ENCODE data around the gene DUSP15. TPM values are rescaled to one million over a fixed set of nuclear protein-coding genes. Genes with fewer than 3 reads are reported as not detected.

Gene DUSP15
- total and polyA plus RNA-seq, 2 of the 8 experiments (the other 6 are each of a cell fraction or from before 2014, with no cell fraction given), result 0.91 to 3.2 TPM

DNA sequence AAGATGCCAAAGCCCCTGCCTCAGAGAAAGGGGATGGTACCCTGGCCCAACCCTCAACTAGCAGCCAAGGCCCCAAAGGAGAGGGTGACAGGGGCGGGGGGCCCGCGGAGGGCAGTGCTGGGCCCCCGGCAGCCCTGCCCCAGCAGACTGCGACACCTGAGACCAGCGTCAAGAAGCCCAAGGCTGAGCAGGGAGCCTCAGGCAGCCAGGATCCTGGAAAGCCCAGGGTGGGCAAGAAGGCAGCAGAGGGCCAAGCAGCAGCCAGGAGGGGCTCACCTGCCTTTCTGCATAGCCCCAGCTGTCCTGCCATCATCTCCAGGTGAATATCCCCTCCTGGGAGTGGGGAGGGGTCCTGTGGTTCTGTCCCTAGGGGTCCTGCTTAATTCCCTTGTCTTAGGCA lies 50.1 kb downstream of the DUSP15 start:
- no peak overlapping the region for H3K14ac ChIP-seq (ENCODE audit: insufficient read length)
- H3K23me2 ChIP-seq (ENCODE audit: low read depth, low read length), result no peaks in the 10 kb centered on the region
- no peak overlapping the region for H2BK15ac ChIP-seq (ENCODE audit: low read length)
- no peak overlapping the region for H3K18ac ChIP-seq (ENCODE audit: extremely low read depth, low read length)
- H3K27ac ChIP-seq (ENCODE audit: low read depth, low read length), result no peak overlapping the region
- peaks cover 1 to 15% (median 8%) of the 10 kb centered on the region in 4 experiments; a peak in 6 of 7 replicates for H3K4me1 ChIP-seq (replicated peaks in 1 of 4; ENCODE audit: control insufficient read depth in 3 of 4, insufficient read depth in 4 of 4, low read length in 3 of 4)
- POLR2A ChIA-PET (ENCODE audit: partially characterized antibody), result no interaction called here
- H2AFZ ChIP-seq (ENCODE audit: low read length), result no peak overlapping the region
- no peak overlapping the region for H2BK120ac ChIP-seq (replicated peaks; ENCODE audit: low read depth, low read length)
- H3K4ac ChIP-seq (replicated peaks; ENCODE audit: insufficient read length, low read depth, low read length), result no peak overlapping the region
- H3K4me2 ChIP-seq (ENCODE audit: insufficient read depth in 1 of 2, low read depth in 2 of 2, low read length in 2 of 2), result no peak overlapping the region
- no peaks in the 10 kb centered on the region for H3K79me1 ChIP-seq (ENCODE audit: low read depth, low read length)
- H2BK5ac ChIP-seq (ENCODE audit: low read depth, low read length), result no peak overlapping the region
- no peak overlapping the region for H3K4me3 ChIP-seq (ENCODE audit: extremely low read depth in 1 of 4, insufficient read depth in 2 of 4, low read depth in 3 of 4, low read length in 4 of 4)
- H4K8ac ChIP-seq (ENCODE audit: extremely low read depth, insufficient read depth, low read length), result no peak overlapping the region
- H3K9ac ChIP-seq (replicated peaks in 1 of 4; ENCODE audit: extremely low read depth in 1 of 4, low read depth in 3 of 4, low read length in 3 of 4), result no peak overlapping the region
- no peak overlapping the region for H4K5ac ChIP-seq (ENCODE audit: insufficient read length, low read depth, low read length)
- H4K91ac ChIP-seq (replicated peaks; ENCODE audit: insufficient read length, low read length), result no peak overlapping the region
- TF ChIP-seq MAFK (IDR thresholded peaks at IDR 0.05; ENCODE audit: low read depth, low read length) (no peak), SIX5 (IDR thresholded peaks at IDR 0.05; ENCODE audit: low read depth, low read length) (no peak), KDM5A (IDR thresholded peaks at IDR 0.05; ENCODE audit: low read length) (no peak), SRF (IDR thresholded peaks at IDR 0.05; ENCODE audit: low read depth, low read length) (no peak), SP2 (IDR thresholded peaks at IDR 0.05; ENCODE audit: low read length) (no peak), BRCA1 (IDR thresholded peaks at IDR 0.05; ENCODE audit: low read depth, low read length) (no peak), CHD1 (IDR thresholded peaks at IDR 0.05; ENCODE audit: low read depth, low read length) (no peak), CREB1 (IDR thresholded peaks at IDR 0.05) (no peak)
- no peaks in the 10 kb centered on the region for H4K20me1 ChIP-seq (replicated peaks in 1 of 2; ENCODE audit: control insufficient read depth in 1 of 2, insufficient read depth in 2 of 2, low read length in 2 of 2)
- no peak overlapping the region for H2AK5ac ChIP-seq (ENCODE audit: low read depth, low read length)
- H3K23ac ChIP-seq (ENCODE audit: insufficient read length), result no peak overlapping the region
- CTCF ChIA-PET (ENCODE audit: partially characterized antibody), result interaction anchor here (0.6 to 5.5 kb wide), 6 partner anchors 12 to 222 kb away, joined by 3 to 19 read pairs (median 4); no protein-coding TSS in a partner anchor
- no peaks in the 10 kb centered on the region for H3K36me3 ChIP-seq (ENCODE audit: control insufficient read depth in 2 of 4, insufficient read depth in 4 of 4, low read length in 3 of 4)
- H3K79me2 ChIP-seq (ENCODE audit: control insufficient read depth in 1 of 2, insufficient read depth in 2 of 2, low read length in 2 of 2), result no peaks in the 10 kb centered on the region
- H2BK20ac ChIP-seq (ENCODE audit: low read length), result no peak overlapping the region
- no peaks in the 10 kb centered on the region for H3K27me3 ChIP-seq (replicated peaks in 1 of 4; ENCODE audit: control insufficient read depth in 3 of 4, extremely low read depth in 1 of 4, insufficient read depth in 3 of 4, low read length in 3 of 4)
- DNase-seq (ENCODE audit: low read depth in 1 of 2, low spot score in 2 of 2) (no peak), FAIRE-seq (no peak)
- H3K9me3 ChIP-seq (ENCODE audit: insufficient read depth in 2 of 2, low read depth in 1 of 2, low read length in 1 of 2), result no peaks in the 10 kb centered on the region
- no peak overlapping the region for H3K56ac ChIP-seq (replicated peaks; ENCODE audit: insufficient read length, low read depth, low read length)
- 87% methylated on average over 6 of the region's 6 CpGs; no CpG with 5 or more reads in 1 of the 2 experiments for WGBS, 2 experiments (ENCODE audit: extremely low coverage in 1 of 2, insufficient coverage in 1 of 2, insufficient read length in 1 of 2, insufficient replicate concordance in 2 of 2, low coverage in 1 of 2, low lambda C conversion rate in 2 of 2, missing lambda C conversion rate in 1 of 2)
- H2BK12ac ChIP-seq (ENCODE audit: low read depth, low read length), result no peak overlapping the region

Measured in H1 (cell line).